IMR-90 (cell line): Measurements from ENCODE around the gene HMGN1. TPM values are rescaled to one million over a fixed set of nuclear protein-coding genes. Genes with fewer than 3 reads are reported as not detected.
A peak's percentile ranks its signal among the peaks of the same experiment; 100 is the strongest.

ENCODE experiments used
- ATAC-seq: fragments of 200-7000 bp; cut with Tn5 transposase; 2 replicates; pipeline ENCODE4 v1.9.1; 2020; ENCODE audit warnings: low read depth, mild to moderate bottlenecking, moderate library complexity
- BruUV-seq: library from RNA; stranded (reverse); fragments of 400-500 nt; replicated peaks from 2 replicates; lab custom pipeline; 2021; lab: Mats Ljungman, UMichigan
- CTCF ChIA-PET: fragments of 300-600 bp; formaldehyde crosslinking; extraction: SDS; loops from one replicate; lab custom pipeline; 2021; ENCODE audit warnings: antibody characterized with exemption; lab: Yijun Ruan, JAX
- POLR2A ChIA-PET: fragments of 300-600 bp; sonication (Branson Sonifier 250); formaldehyde crosslinking; loops from one replicate; lab custom pipeline; 2022; ENCODE audit warnings: antibody characterized with exemption; ENCODE audit not compliant: unreplicated experiment; lab: Charles Lee
- DNase-seq: peaks from one replicate; pipeline ENCODE4 v3.0.0; 2013
- H2AFZ ChIP-seq: replicated peaks from 2 replicates; pipeline ENCODE3; 2013; ENCODE audit warnings: low read length, mild to moderate bottlenecking; ENCODE audit not compliant: poor library complexity
- H2AK5ac ChIP-seq: 2 replicates; pipeline ENCODE4 v1.6.1; 2013; ENCODE audit warnings: low read depth, low read length, inconsistent platforms
- H2AK9ac ChIP-seq: replicated peaks from 2 replicates; pipeline ENCODE3; 2013; ENCODE audit warnings: mild to moderate bottlenecking, low read depth, low read length, moderate library complexity; ENCODE audit not compliant: poor library complexity
- H2BK120ac ChIP-seq: 2 replicates; pipeline ENCODE4 v1.6.1; 2013; ENCODE audit warnings: low read depth, low read length, inconsistent platforms
- H2BK15ac ChIP-seq: 3 replicates; pipeline ENCODE4 v1.6.1; 2013; ENCODE audit warnings: low read depth, low read length, inconsistent platforms
- H2BK20ac ChIP-seq: 2 replicates; pipeline ENCODE4 v1.6.1; 2013; ENCODE audit warnings: low read depth, mild to moderate bottlenecking, inconsistent platforms, low read length, moderate library complexity
- H2BK5ac ChIP-seq: 2 replicates; pipeline ENCODE4 v1.6.1; 2013; ENCODE audit warnings: mild to moderate bottlenecking, low read depth, low read length, inconsistent platforms; ENCODE audit not compliant: poor library complexity, severe bottlenecking
- H3K14ac ChIP-seq: replicated peaks from 2 replicates; pipeline ENCODE4 v1.6.1; 2013; ENCODE audit warnings: low read depth, low read length, inconsistent platforms
- H3K18ac ChIP-seq: 2 replicates; pipeline ENCODE4 v1.6.1; 2013; ENCODE audit warnings: low read depth, low read length, control low read depth
- H3K23ac ChIP-seq: 2 replicates; pipeline ENCODE4 v1.6.1; 2013; ENCODE audit warnings: low read depth, low read length, inconsistent platforms
- H3K27ac ChIP-seq: 2 replicates; pipeline ENCODE4 v1.5.1; 2013; ENCODE audit warnings: mild to moderate bottlenecking, control low read depth, low read length; ENCODE audit not compliant: insufficient read depth
- H3K27me3 ChIP-seq: 2 replicates; pipeline ENCODE4 v1.6.1; 2013; ENCODE audit warnings: low read length; ENCODE audit not compliant: control insufficient read depth, insufficient read depth
- H3K36me3 ChIP-seq: 2 replicates; pipeline ENCODE4 v1.6.1; 2013; ENCODE audit warnings: low read length, mixed read lengths; ENCODE audit not compliant: control insufficient read depth, insufficient read depth
- H3K4ac ChIP-seq: 2 replicates; pipeline ENCODE4 v1.6.1; 2013; ENCODE audit warnings: low read depth, low read length, inconsistent platforms
- H3K4me1 ChIP-seq: 2 replicates; pipeline ENCODE4 v1.6.1; 2013; ENCODE audit warnings: low read length, mixed read lengths; ENCODE audit not compliant: control insufficient read depth, insufficient read depth
- H3K4me2 ChIP-seq: 2 replicates; pipeline ENCODE4 v1.6.1; 2013; ENCODE audit warnings: low read depth, mild to moderate bottlenecking, control low read depth, low read length, moderate library complexity
- H3K4me3 ChIP-seq: 2 replicates; pipeline ENCODE4 v1.5.1; 2013; ENCODE audit warnings: low read depth, mild to moderate bottlenecking, control low read depth, low read length, moderate library complexity; ENCODE audit not compliant: insufficient read depth
- H3K56ac ChIP-seq: 2 replicates; pipeline ENCODE4 v1.6.1; 2013; ENCODE audit warnings: low read length, inconsistent platforms; ENCODE audit not compliant: insufficient read depth; ENCODE audit errors: extremely low read depth
- H3K79me1 ChIP-seq, 2 experiments: 2 replicates each; pipeline ENCODE4 v1.6.1; 2013; ENCODE audit warnings: low read length in 2 of 2, inconsistent platforms in 1 of 2, low read depth in 1 of 2
- H3K9ac ChIP-seq: 2 replicates; pipeline ENCODE4 v1.6.1; 2013; ENCODE audit warnings: low read depth, low read length, control low read depth
- H3K9me1 ChIP-seq: 2 replicates; pipeline ENCODE4 v1.6.1; 2013; ENCODE audit warnings: low read length, inconsistent platforms; ENCODE audit not compliant: insufficient read depth
- H3K9me3 ChIP-seq: 2 replicates; pipeline ENCODE4 v1.6.1; 2013; ENCODE audit warnings: low read length; ENCODE audit not compliant: control insufficient read depth, insufficient read depth
- H4K20me1 ChIP-seq: 2 replicates; pipeline ENCODE4 v1.6.1; 2013; ENCODE audit warnings: low read length, inconsistent platforms; ENCODE audit not compliant: insufficient read depth
- H4K5ac ChIP-seq: 2 replicates; pipeline ENCODE4 v1.6.1; 2013; ENCODE audit warnings: mild to moderate bottlenecking, low read depth, low read length, control low read depth
- H4K8ac ChIP-seq, 2 experiments: 2 replicates each; pipeline ENCODE4 v1.6.1; 2013; ENCODE audit warnings: low read depth in 2 of 2, low read length in 2 of 2, control low read depth in 1 of 2, inconsistent platforms in 1 of 2
- H4K91ac ChIP-seq: 2 replicates; pipeline ENCODE4 v1.6.1; 2013; ENCODE audit warnings: low read depth, low read length, inconsistent platforms; ENCODE audit not compliant: insufficient read depth
- BHLHE40 ChIP-seq: fragments of 150-350 bp; IDR thresholded peaks from 2 replicates; pipeline ENCODE4 v1.6.1; 2016; ENCODE audit warnings: mild to moderate bottlenecking, low read depth, low read length
- CHD1 ChIP-seq: IDR thresholded peaks from 2 replicates; pipeline ENCODE4 v1.6.1; 2012; ENCODE audit warnings: low read depth, low read length, improper control_type of control experiment
- FOS ChIP-seq: fragments of 150-350 bp; IDR thresholded peaks from 2 replicates; pipeline ENCODE4 v1.6.1; 2016; ENCODE audit warnings: low read depth, low read length
- MAFK ChIP-seq: IDR thresholded peaks from 2 replicates; pipeline ENCODE4 v1.6.1; 2012; ENCODE audit warnings: low read depth, low read length, improper control_type of control experiment
- MAZ ChIP-seq: IDR thresholded peaks from 2 replicates; pipeline ENCODE4 v1.6.1; 2012; ENCODE audit warnings: low read depth, mild to moderate bottlenecking, low read length, improper control_type of control experiment, moderate library complexity, borderline replicate concordance
- MXI1 ChIP-seq: IDR thresholded peaks from 2 replicates; pipeline ENCODE4 v1.6.1; 2012; ENCODE audit warnings: low read depth, mild to moderate bottlenecking, low read length, moderate library complexity, borderline replicate concordance
- NFE2L2 ChIP-seq: fragments of 150-350 bp; IDR thresholded peaks from 2 replicates; pipeline ENCODE4 v1.6.1; 2016; ENCODE audit warnings: low read depth, mild to moderate bottlenecking, low read length
- POLR2A ChIP-seq: IDR thresholded peaks from 2 replicates; pipeline ENCODE4 v1.6.1; 2012; ENCODE audit warnings: mild to moderate bottlenecking, low read depth, low read length
- RAD21 ChIP-seq: IDR thresholded peaks from 2 replicates; pipeline ENCODE4 v1.6.1; 2012; ENCODE audit warnings: low read length, improper control_type of control experiment
- RCOR1 ChIP-seq: IDR thresholded peaks from 2 replicates; pipeline ENCODE4 v1.6.1; 2012; ENCODE audit warnings: mild to moderate bottlenecking, low read length, improper control_type of control experiment; ENCODE audit not compliant: insufficient replicate concordance
- WGBS, 2 experiments: methylation state at CpG; one replicate each; pipeline versions ENCODE4 v1.1.5 to v1.1.7; 2013; ENCODE audit warnings: missing lambda C conversion rate in 2 of 2; ENCODE audit not compliant: insufficient read length in 1 of 2; ENCODE audit errors: extremely low coverage in 2 of 2; 5-methylcytosine and 5-hydroxymethylcytosine counted together
- dilution Hi-C: fragments of 300-500 bp; cut with HindIII; formaldehyde crosslinking; loops from one replicate; pipeline ENCODE4 v1.14.3; 2018; ENCODE audit warnings: low sequenced_read_pairs; ENCODE audit not compliant: unreplicated experiment
- in situ Hi-C: fragments of 300-500 bp; cut with MboI; formaldehyde crosslinking; loops from 3 replicates; pipeline ENCODE4 v1.14.3; 2019; ENCODE audit warnings: low sequenced_read_pairs, inconsistent platforms, mixed read lengths
- intact Hi-C: fragments of 100-400 bp; cut with micrococcal nuclease; formaldehyde crosslinking; loops from 2 replicates; pipeline ENCODE4 v1.10.0; 2022
- polyA plus RNA-seq, 3 experiments: library from polyadenylated mRNA; depleted of rRNA; stranded (reverse); fragments of >200 nt; gene quantifications; 2 replicates each; pipeline ENCODE4 v1.2.3, GENCODE V29; 2012; ENCODE audit warnings: low replicate concordance in 1 of 3
- total RNA-seq: library from RNA; depleted of rRNA; stranded (reverse); fragments of >200 nt; gene quantifications from 2 replicates; pipeline ENCODE4 v1.2.3, GENCODE V29; 2012
- TF ChIP-seq, protein P1 (sequence below): fragments of 150-350 bp; IDR thresholded peaks from 2 replicates; pipeline ENCODE4 v1.6.1; 2017; ENCODE audit warnings: mild to moderate bottlenecking, antibody characterized with exemption, low read length, low read depth
- TF ChIP-seq, protein P2 (sequence below): fragments of 150-350 bp; IDR thresholded peaks from 2 replicates; pipeline ENCODE4 v1.6.1; 2016; ENCODE audit warnings: low read depth, mild to moderate bottlenecking, low read length, moderate library complexity, borderline replicate concordance
- TF ChIP-seq, protein P3 (sequence below): conservative IDR thresholded peaks from 2 replicates; pipeline ENCODE4 v1.5.1; 2012; ENCODE audit warnings: mild to moderate bottlenecking, low read depth, low read length, improper control_type of control experiment

The HMGN1 gene
- total and polyA plus RNA-seq, 2 of the 4 experiments (the other 2 are of a cell fraction) = 55.2 to 155 TPM

DNA sequence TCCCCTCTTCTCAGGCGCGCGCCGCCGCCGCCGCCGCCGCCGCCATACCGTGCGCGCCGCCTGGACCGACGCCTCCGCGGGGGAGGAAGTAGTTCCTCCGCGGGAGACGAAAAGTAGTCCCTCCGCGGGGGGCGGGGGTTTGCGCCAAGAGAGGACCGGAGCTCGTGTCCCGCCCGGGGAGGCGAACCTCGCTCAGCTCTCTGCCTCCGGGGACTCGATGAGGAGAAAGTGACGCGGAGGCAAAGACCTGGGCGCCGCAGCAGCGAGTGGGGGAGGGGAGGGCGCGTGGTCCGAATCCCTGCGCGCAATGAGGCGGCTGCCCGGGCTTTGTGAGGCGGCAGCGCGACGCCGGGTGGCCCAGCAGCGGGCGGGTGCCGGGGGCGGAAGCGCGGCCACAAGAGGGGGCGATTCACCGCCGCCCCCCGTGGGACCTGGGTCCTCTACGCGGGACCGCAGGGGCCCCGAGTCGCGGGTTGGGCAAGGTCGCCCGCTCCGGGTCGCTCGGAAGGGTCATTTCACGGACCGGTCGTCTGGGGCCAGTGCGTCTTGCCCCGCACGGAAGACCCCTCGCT, 35.2 kb downstream of the HMGN1 start, which contains the start of gene BRWD1:
Gene BRWD1, minus strand, starts transcription at position 62 of the 572 bp plus-strand sequence. CDS start 141 bp downstream, outside the sequence.
- POLR2A ChIA-PET = interaction anchor here (1.7 kb wide), 1 partner anchor 17 kb away, joined by 3 read pairs; no protein-coding TSS in a partner anchor
- peak; percentile 67 for ATAC-seq
- intact Hi-C loops = loop anchor here (1.0 to 2.0 kb wide), 3 partner anchors 34 to 127 kb away; no protein-coding TSS in a partner anchor

More for the DNA sequence above, 35.2 kb downstream of the HMGN1 start, which contains the start of gene BRWD1:
- Histone ChIP-seq H3K27ac (peak within 1 kb of the TSS; percentile 93), H2BK5ac (peak within 1 kb of the TSS; percentile 98), H3K23ac (peak within 1 kb of the TSS; percentile 98), H2AK5ac (peak within 1 kb of the TSS; percentile 57; the same call in 1 of the 2 replicates), H3K9me1 (peaks cover 5% of the 10 kb centered on the region; the same call in 1 of the 2 replicates), H4K91ac (peak within 1 kb of the TSS; percentile 91), H3K9ac (peak within 1 kb of the TSS; percentile 78), H3K9me3 (no peaks in the 10 kb centered on the region), H2AK9ac (peak within 1 kb of the TSS; percentile 89), H2BK120ac (peak within 1 kb of the TSS; percentile 93), H3K4me3 (peak within 1 kb of the TSS; percentile 49), H3K36me3 (peaks cover 10% of the 10 kb centered on the region), H3K56ac (peak within 1 kb of the TSS; percentile 76), H3K27me3 (no peaks in the 10 kb centered on the region), H2AFZ (peak within 1 kb of the TSS; percentile 97), H3K18ac (peak within 1 kb of the TSS; percentile 79), H3K4me2 (peak within 1 kb of the TSS; percentile 83), H4K5ac (peak within 1 kb of the TSS; percentile 86), H3K4ac (peak within 1 kb of the TSS; percentile 88), H2BK20ac (peak within 1 kb of the TSS; percentile 30; the same call in 1 of the 2 replicates), H2BK15ac (0 out of 3 replicates have a peak within 1 kb of the TSS, but pooled peaks have one; percentile 46), H3K14ac (peak within 1 kb of the TSS; percentile 92), H3K79me1 (peaks cover 14 to 27% of the 10 kb centered on the region in 2 experiments), H4K8ac (peak within 1 kb of the TSS; percentile 14 to 92), H3K4me1 (peaks cover 4% of the 10 kb centered on the region), H4K20me1 (peaks cover 21% of the 10 kb centered on the region; the same call in 1 of the 2 replicates)
- dilution Hi-C loops (no loop called here), in situ Hi-C loops (no loop called here)
- TF ChIP-seq CHD1 = 0 out of 2 replicates have a peak, but pooled peaks have one; percentile 71
- TF ChIP-seq FOS = no peak
- TF ChIP-seq MAZ = peak; percentile 81; the same call in 1 of the 2 replicates
- TF ChIP-seq MAFK = no peak
- TF ChIP-seq, protein P1, sequence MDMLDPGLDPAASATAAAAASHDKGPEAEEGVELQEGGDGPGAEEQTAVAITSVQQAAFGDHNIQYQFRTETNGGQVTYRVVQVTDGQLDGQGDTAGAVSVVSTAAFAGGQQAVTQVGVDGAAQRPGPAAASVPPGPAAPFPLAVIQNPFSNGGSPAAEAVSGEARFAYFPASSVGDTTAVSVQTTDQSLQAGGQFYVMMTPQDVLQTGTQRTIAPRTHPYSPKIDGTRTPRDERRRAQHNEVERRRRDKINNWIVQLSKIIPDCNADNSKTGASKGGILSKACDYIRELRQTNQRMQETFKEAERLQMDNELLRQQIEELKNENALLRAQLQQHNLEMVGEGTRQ = peak; percentile 30; the same call in 1 of the 2 replicates
- TF ChIP-seq NFE2L2 = no peak
- peak; percentile 5; the same call in 1 of the 2 replicates for TF ChIP-seq BHLHE40
- TF ChIP-seq RCOR1 = no peak
- peak; percentile 26; the same call in 1 of the 2 replicates for TF ChIP-seq RAD21
- TF ChIP-seq POLR2A = peak; percentile 60; the same call in 1 of the 2 replicates
- TF ChIP-seq, protein P2, sequence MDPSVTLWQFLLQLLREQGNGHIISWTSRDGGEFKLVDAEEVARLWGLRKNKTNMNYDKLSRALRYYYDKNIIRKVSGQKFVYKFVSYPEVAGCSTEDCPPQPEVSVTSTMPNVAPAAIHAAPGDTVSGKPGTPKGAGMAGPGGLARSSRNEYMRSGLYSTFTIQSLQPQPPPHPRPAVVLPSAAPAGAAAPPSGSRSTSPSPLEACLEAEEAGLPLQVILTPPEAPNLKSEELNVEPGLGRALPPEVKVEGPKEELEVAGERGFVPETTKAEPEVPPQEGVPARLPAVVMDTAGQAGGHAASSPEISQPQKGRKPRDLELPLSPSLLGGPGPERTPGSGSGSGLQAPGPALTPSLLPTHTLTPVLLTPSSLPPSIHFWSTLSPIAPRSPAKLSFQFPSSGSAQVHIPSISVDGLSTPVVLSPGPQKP = no peak
- TF ChIP-seq, protein P3, sequence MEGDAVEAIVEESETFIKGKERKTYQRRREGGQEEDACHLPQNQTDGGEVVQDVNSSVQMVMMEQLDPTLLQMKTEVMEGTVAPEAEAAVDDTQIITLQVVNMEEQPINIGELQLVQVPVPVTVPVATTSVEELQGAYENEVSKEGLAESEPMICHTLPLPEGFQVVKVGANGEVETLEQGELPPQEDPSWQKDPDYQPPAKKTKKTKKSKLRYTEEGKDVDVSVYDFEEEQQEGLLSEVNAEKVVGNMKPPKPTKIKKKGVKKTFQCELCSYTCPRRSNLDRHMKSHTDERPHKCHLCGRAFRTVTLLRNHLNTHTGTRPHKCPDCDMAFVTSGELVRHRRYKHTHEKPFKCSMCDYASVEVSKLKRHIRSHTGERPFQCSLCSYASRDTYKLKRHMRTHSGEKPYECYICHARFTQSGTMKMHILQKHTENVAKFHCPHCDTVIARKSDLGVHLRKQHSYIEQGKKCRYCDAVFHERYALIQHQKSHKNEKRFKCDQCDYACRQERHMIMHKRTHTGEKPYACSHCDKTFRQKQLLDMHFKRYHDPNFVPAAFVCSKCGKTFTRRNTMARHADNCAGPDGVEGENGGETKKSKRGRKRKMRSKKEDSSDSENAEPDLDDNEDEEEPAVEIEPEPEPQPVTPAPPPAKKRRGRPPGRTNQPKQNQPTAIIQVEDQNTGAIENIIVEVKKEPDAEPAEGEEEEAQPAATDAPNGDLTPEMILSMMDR = peak; percentile 37
- TF ChIP-seq MXI1 = no peak
- BruUV-seq = no TSS peak
- DNase-seq = peak; percentile 81
- CTCF ChIA-PET = interaction anchor here (0.6 kb wide), 1 partner anchor 28 kb away, joined by 5 read pairs; no protein-coding TSS in a partner anchor
- 3% methylated on average over 23 of the region's 78 CpGs; no CpG with 5 or more reads in 1 of the 2 experiments for WGBS, 2 experiments
